IMR-90 (cell line): Measurements from ENCODE around the gene TMEM92. TPM values are rescaled to one million over a fixed set of nuclear protein-coding genes. Genes with fewer than 3 reads are reported as not detected.

ENCODE experiments used
- ATAC-seq: fragments of 200-7000 bp; cut with Tn5 transposase; 2 replicates; pipeline ENCODE4 v1.9.1; 2020; ENCODE audit warnings: low read depth, mild to moderate bottlenecking, moderate library complexity
- BruUV-seq: library from RNA; stranded (reverse); fragments of 400-500 nt; replicated peaks from 2 replicates; lab custom pipeline; 2021; lab: Mats Ljungman, UMichigan
- CTCF ChIA-PET: fragments of 300-600 bp; formaldehyde crosslinking; extraction: SDS; loops from one replicate; lab custom pipeline; 2021; ENCODE audit warnings: antibody characterized with exemption; lab: Yijun Ruan, JAX
- POLR2A ChIA-PET: fragments of 300-600 bp; sonication (Branson Sonifier 250); formaldehyde crosslinking; loops from one replicate; lab custom pipeline; 2022; ENCODE audit warnings: antibody characterized with exemption; ENCODE audit not compliant: unreplicated experiment; lab: Charles Lee
- DNase-seq: peaks from one replicate; pipeline ENCODE4 v3.0.0; 2013
- H2AFZ ChIP-seq: replicated peaks from 2 replicates; pipeline ENCODE3; 2013; ENCODE audit warnings: low read length, mild to moderate bottlenecking; ENCODE audit not compliant: poor library complexity
- H2AK5ac ChIP-seq: 2 replicates; pipeline ENCODE4 v1.6.1; 2013; ENCODE audit warnings: low read depth, low read length, inconsistent platforms
- H2AK9ac ChIP-seq: replicated peaks from 2 replicates; pipeline ENCODE3; 2013; ENCODE audit warnings: mild to moderate bottlenecking, low read depth, low read length, moderate library complexity; ENCODE audit not compliant: poor library complexity
- H2BK120ac ChIP-seq: 2 replicates; pipeline ENCODE4 v1.6.1; 2013; ENCODE audit warnings: low read depth, low read length, inconsistent platforms
- H2BK15ac ChIP-seq: 3 replicates; pipeline ENCODE4 v1.6.1; 2013; ENCODE audit warnings: low read depth, low read length, inconsistent platforms
- H2BK20ac ChIP-seq: 2 replicates; pipeline ENCODE4 v1.6.1; 2013; ENCODE audit warnings: low read depth, mild to moderate bottlenecking, inconsistent platforms, low read length, moderate library complexity
- H2BK5ac ChIP-seq: 2 replicates; pipeline ENCODE4 v1.6.1; 2013; ENCODE audit warnings: mild to moderate bottlenecking, low read depth, low read length, inconsistent platforms; ENCODE audit not compliant: poor library complexity, severe bottlenecking
- H3K14ac ChIP-seq: replicated peaks from 2 replicates; pipeline ENCODE4 v1.6.1; 2013; ENCODE audit warnings: low read depth, low read length, inconsistent platforms
- H3K18ac ChIP-seq: 2 replicates; pipeline ENCODE4 v1.6.1; 2013; ENCODE audit warnings: low read depth, low read length, control low read depth
- H3K23ac ChIP-seq: 2 replicates; pipeline ENCODE4 v1.6.1; 2013; ENCODE audit warnings: low read depth, low read length, inconsistent platforms
- H3K27ac ChIP-seq: 2 replicates; pipeline ENCODE4 v1.5.1; 2013; ENCODE audit warnings: mild to moderate bottlenecking, control low read depth, low read length; ENCODE audit not compliant: insufficient read depth
- H3K27me3 ChIP-seq: 2 replicates; pipeline ENCODE4 v1.6.1; 2013; ENCODE audit warnings: low read length; ENCODE audit not compliant: control insufficient read depth, insufficient read depth
- H3K36me3 ChIP-seq: 2 replicates; pipeline ENCODE4 v1.6.1; 2013; ENCODE audit warnings: low read length, mixed read lengths; ENCODE audit not compliant: control insufficient read depth, insufficient read depth
- H3K4ac ChIP-seq: 2 replicates; pipeline ENCODE4 v1.6.1; 2013; ENCODE audit warnings: low read depth, low read length, inconsistent platforms
- H3K4me1 ChIP-seq: 2 replicates; pipeline ENCODE4 v1.6.1; 2013; ENCODE audit warnings: low read length, mixed read lengths; ENCODE audit not compliant: control insufficient read depth, insufficient read depth
- H3K4me2 ChIP-seq: 2 replicates; pipeline ENCODE4 v1.6.1; 2013; ENCODE audit warnings: low read depth, mild to moderate bottlenecking, control low read depth, low read length, moderate library complexity
- H3K4me3 ChIP-seq: 2 replicates; pipeline ENCODE4 v1.5.1; 2013; ENCODE audit warnings: low read depth, mild to moderate bottlenecking, control low read depth, low read length, moderate library complexity; ENCODE audit not compliant: insufficient read depth
- H3K56ac ChIP-seq: 2 replicates; pipeline ENCODE4 v1.6.1; 2013; ENCODE audit warnings: low read length, inconsistent platforms; ENCODE audit not compliant: insufficient read depth; ENCODE audit errors: extremely low read depth
- H3K79me1 ChIP-seq, 2 experiments: 2 replicates each; pipeline ENCODE4 v1.6.1; 2013; ENCODE audit warnings: low read length in 2 of 2, inconsistent platforms in 1 of 2, low read depth in 1 of 2
- H3K9ac ChIP-seq: 2 replicates; pipeline ENCODE4 v1.6.1; 2013; ENCODE audit warnings: low read depth, low read length, control low read depth
- H3K9me1 ChIP-seq: 2 replicates; pipeline ENCODE4 v1.6.1; 2013; ENCODE audit warnings: low read length, inconsistent platforms; ENCODE audit not compliant: insufficient read depth
- H3K9me3 ChIP-seq: 2 replicates; pipeline ENCODE4 v1.6.1; 2013; ENCODE audit warnings: low read length; ENCODE audit not compliant: control insufficient read depth, insufficient read depth
- H4K20me1 ChIP-seq: 2 replicates; pipeline ENCODE4 v1.6.1; 2013; ENCODE audit warnings: low read length, inconsistent platforms; ENCODE audit not compliant: insufficient read depth
- H4K5ac ChIP-seq: 2 replicates; pipeline ENCODE4 v1.6.1; 2013; ENCODE audit warnings: mild to moderate bottlenecking, low read depth, low read length, control low read depth
- H4K8ac ChIP-seq, 2 experiments: 2 replicates each; pipeline ENCODE4 v1.6.1; 2013; ENCODE audit warnings: low read depth in 2 of 2, low read length in 2 of 2, control low read depth in 1 of 2, inconsistent platforms in 1 of 2
- H4K91ac ChIP-seq: 2 replicates; pipeline ENCODE4 v1.6.1; 2013; ENCODE audit warnings: low read depth, low read length, inconsistent platforms; ENCODE audit not compliant: insufficient read depth
- BHLHE40 ChIP-seq: fragments of 150-350 bp; IDR thresholded peaks from 2 replicates; pipeline ENCODE4 v1.6.1; 2016; ENCODE audit warnings: mild to moderate bottlenecking, low read depth, low read length
- CEBPB ChIP-seq: IDR thresholded peaks from 2 replicates; pipeline ENCODE4 v1.6.1; 2012; ENCODE audit warnings: low read depth, low read length, improper control_type of control experiment
- CHD1 ChIP-seq: IDR thresholded peaks from 2 replicates; pipeline ENCODE4 v1.6.1; 2012; ENCODE audit warnings: low read depth, low read length, improper control_type of control experiment
- FOS ChIP-seq: fragments of 150-350 bp; IDR thresholded peaks from 2 replicates; pipeline ENCODE4 v1.6.1; 2016; ENCODE audit warnings: low read depth, low read length
- MAFK ChIP-seq: IDR thresholded peaks from 2 replicates; pipeline ENCODE4 v1.6.1; 2012; ENCODE audit warnings: low read depth, low read length, improper control_type of control experiment
- MAZ ChIP-seq: IDR thresholded peaks from 2 replicates; pipeline ENCODE4 v1.6.1; 2012; ENCODE audit warnings: low read depth, mild to moderate bottlenecking, low read length, improper control_type of control experiment, moderate library complexity, borderline replicate concordance
- MXI1 ChIP-seq: IDR thresholded peaks from 2 replicates; pipeline ENCODE4 v1.6.1; 2012; ENCODE audit warnings: low read depth, mild to moderate bottlenecking, low read length, moderate library complexity, borderline replicate concordance
- NFE2L2 ChIP-seq: fragments of 150-350 bp; IDR thresholded peaks from 2 replicates; pipeline ENCODE4 v1.6.1; 2016; ENCODE audit warnings: low read depth, mild to moderate bottlenecking, low read length
- POLR2A ChIP-seq: IDR thresholded peaks from 2 replicates; pipeline ENCODE4 v1.6.1; 2012; ENCODE audit warnings: mild to moderate bottlenecking, low read depth, low read length
- RAD21 ChIP-seq: IDR thresholded peaks from 2 replicates; pipeline ENCODE4 v1.6.1; 2012; ENCODE audit warnings: low read length, improper control_type of control experiment
- RCOR1 ChIP-seq: IDR thresholded peaks from 2 replicates; pipeline ENCODE4 v1.6.1; 2012; ENCODE audit warnings: mild to moderate bottlenecking, low read length, improper control_type of control experiment; ENCODE audit not compliant: insufficient replicate concordance
- RFX5 ChIP-seq: IDR thresholded peaks from 2 replicates; pipeline ENCODE4 v1.8.0; 2012; ENCODE audit warnings: low read depth, mild to moderate bottlenecking, low read length, moderate library complexity
- SMC3 ChIP-seq: fragments of 150-350 bp; IDR thresholded peaks from 2 replicates; pipeline ENCODE4 v1.6.1; 2016; ENCODE audit warnings: low read depth, mild to moderate bottlenecking, antibody characterized with exemption, low read length, moderate library complexity
- WGBS, 2 experiments: methylation state at CpG; one replicate each; pipeline versions ENCODE4 v1.1.5 to v1.1.7; 2013; ENCODE audit warnings: missing lambda C conversion rate in 2 of 2; ENCODE audit not compliant: insufficient read length in 1 of 2; ENCODE audit errors: extremely low coverage in 2 of 2; 5-methylcytosine and 5-hydroxymethylcytosine counted together
- dilution Hi-C: fragments of 300-500 bp; cut with HindIII; formaldehyde crosslinking; loops from one replicate; pipeline ENCODE4 v1.14.3; 2018; ENCODE audit warnings: low sequenced_read_pairs; ENCODE audit not compliant: unreplicated experiment
- in situ Hi-C: fragments of 300-500 bp; cut with MboI; formaldehyde crosslinking; loops from 3 replicates; pipeline ENCODE4 v1.14.3; 2019; ENCODE audit warnings: low sequenced_read_pairs, inconsistent platforms, mixed read lengths
- intact Hi-C: fragments of 100-400 bp; cut with micrococcal nuclease; formaldehyde crosslinking; loops from 2 replicates; pipeline ENCODE4 v1.10.0; 2022
- polyA plus RNA-seq, 3 experiments: library from polyadenylated mRNA; depleted of rRNA; stranded (reverse); fragments of >200 nt; gene quantifications; 2 replicates each; pipeline ENCODE4 v1.2.3, GENCODE V29; 2012; ENCODE audit warnings: low replicate concordance in 1 of 3
- total RNA-seq: library from RNA; depleted of rRNA; stranded (reverse); fragments of >200 nt; gene quantifications from 2 replicates; pipeline ENCODE4 v1.2.3, GENCODE V29; 2012
- TF ChIP-seq, protein P1 (sequence below): conservative IDR thresholded peaks from 2 replicates; pipeline ENCODE4 v1.5.1; 2012; ENCODE audit warnings: mild to moderate bottlenecking, low read depth, low read length, improper control_type of control experiment
- TF ChIP-seq, protein P2 (sequence below): fragments of 150-350 bp; IDR thresholded peaks from 2 replicates; pipeline ENCODE4 v1.6.1; 2016; ENCODE audit warnings: low read depth, mild to moderate bottlenecking, low read length, moderate library complexity, borderline replicate concordance
- TF ChIP-seq, protein P3 (sequence below): fragments of 150-350 bp; IDR thresholded peaks from 2 replicates; pipeline ENCODE4 v1.6.1; 2017; ENCODE audit warnings: mild to moderate bottlenecking, antibody characterized with exemption, low read length, low read depth

Gene TMEM92
- total and polyA plus RNA-seq, 2 of the 4 experiments (the other 2 are of a cell fraction) = 0.18 to 1.7 TPM

DNA sequence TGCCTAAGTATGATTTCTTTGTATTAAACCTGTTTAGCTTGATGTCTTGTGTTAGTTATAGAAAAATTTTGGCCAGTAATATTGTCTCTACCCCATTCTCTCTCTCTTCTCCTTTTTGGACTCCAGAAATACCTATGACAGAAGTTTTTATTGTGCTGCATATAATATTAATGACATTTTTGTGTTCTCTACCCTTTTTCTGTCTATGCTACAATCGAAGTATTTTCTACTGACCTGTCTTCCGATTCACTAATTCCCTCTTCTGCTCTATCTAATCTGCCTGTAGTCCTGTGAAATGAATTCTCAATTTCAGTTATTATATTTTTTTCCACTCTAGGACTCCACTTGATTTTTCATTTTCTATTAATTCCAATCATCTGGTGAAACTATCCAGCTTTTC lies 26.0 kb upstream of the TMEM92 start:
- Histone ChIP-seq H3K4ac (no peak overlapping the region), H3K18ac (no peak overlapping the region), H3K23ac (no peak overlapping the region), H2AK9ac (no peak overlapping the region), H3K79me1 (no peaks in the 10 kb centered on the region), H3K36me3 (no peaks in the 10 kb centered on the region), H3K4me3 (no peak overlapping the region), H3K27me3 (no peaks in the 10 kb centered on the region), H3K4me1 (no peaks in the 10 kb centered on the region), H4K5ac (no peak overlapping the region), H2BK15ac (no peak overlapping the region), H2BK120ac (no peak overlapping the region), H3K4me2 (no peak overlapping the region), H3K9me3 (peaks cover 10% of the 10 kb centered on the region), H4K20me1 (no peaks in the 10 kb centered on the region), H4K8ac (no peak overlapping the region), H3K9ac (no peak overlapping the region), H3K27ac (no peak overlapping the region), H2AFZ (no peak overlapping the region), H2BK5ac (no peak overlapping the region), H4K91ac (no peak overlapping the region), H3K14ac (no peak overlapping the region), H2AK5ac (no peak overlapping the region), H3K56ac (no peak overlapping the region), H2BK20ac (no peak overlapping the region), H3K9me1 (no peaks in the 10 kb centered on the region)
- ATAC-seq (no peak), DNase-seq (no peak)
- in situ Hi-C loops = no loop called here
- ChIA-PET POLR2A (no interaction called here), CTCF (no interaction called here)
- intact Hi-C loops = no loop called here
- dilution Hi-C loops = no loop called here
- no TSS peak for BruUV-seq
- WGBS, 2 experiments = no CpG with 5 or more reads among the region's 2 CpGs
- TF ChIP-seq, protein P1, sequence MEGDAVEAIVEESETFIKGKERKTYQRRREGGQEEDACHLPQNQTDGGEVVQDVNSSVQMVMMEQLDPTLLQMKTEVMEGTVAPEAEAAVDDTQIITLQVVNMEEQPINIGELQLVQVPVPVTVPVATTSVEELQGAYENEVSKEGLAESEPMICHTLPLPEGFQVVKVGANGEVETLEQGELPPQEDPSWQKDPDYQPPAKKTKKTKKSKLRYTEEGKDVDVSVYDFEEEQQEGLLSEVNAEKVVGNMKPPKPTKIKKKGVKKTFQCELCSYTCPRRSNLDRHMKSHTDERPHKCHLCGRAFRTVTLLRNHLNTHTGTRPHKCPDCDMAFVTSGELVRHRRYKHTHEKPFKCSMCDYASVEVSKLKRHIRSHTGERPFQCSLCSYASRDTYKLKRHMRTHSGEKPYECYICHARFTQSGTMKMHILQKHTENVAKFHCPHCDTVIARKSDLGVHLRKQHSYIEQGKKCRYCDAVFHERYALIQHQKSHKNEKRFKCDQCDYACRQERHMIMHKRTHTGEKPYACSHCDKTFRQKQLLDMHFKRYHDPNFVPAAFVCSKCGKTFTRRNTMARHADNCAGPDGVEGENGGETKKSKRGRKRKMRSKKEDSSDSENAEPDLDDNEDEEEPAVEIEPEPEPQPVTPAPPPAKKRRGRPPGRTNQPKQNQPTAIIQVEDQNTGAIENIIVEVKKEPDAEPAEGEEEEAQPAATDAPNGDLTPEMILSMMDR = no peak
- TF ChIP-seq SMC3 (no peak), RFX5 (no peak), MAZ (no peak), CHD1 (no peak), MXI1 (no peak), RCOR1 (no peak), BHLHE40 (no peak), NFE2L2 (no peak), FOS (no peak), CEBPB (no peak), MAFK (no peak), RAD21 (no peak), POLR2A (no peak)
- TF ChIP-seq, protein P2, sequence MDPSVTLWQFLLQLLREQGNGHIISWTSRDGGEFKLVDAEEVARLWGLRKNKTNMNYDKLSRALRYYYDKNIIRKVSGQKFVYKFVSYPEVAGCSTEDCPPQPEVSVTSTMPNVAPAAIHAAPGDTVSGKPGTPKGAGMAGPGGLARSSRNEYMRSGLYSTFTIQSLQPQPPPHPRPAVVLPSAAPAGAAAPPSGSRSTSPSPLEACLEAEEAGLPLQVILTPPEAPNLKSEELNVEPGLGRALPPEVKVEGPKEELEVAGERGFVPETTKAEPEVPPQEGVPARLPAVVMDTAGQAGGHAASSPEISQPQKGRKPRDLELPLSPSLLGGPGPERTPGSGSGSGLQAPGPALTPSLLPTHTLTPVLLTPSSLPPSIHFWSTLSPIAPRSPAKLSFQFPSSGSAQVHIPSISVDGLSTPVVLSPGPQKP = no peak
- TF ChIP-seq, protein P3, sequence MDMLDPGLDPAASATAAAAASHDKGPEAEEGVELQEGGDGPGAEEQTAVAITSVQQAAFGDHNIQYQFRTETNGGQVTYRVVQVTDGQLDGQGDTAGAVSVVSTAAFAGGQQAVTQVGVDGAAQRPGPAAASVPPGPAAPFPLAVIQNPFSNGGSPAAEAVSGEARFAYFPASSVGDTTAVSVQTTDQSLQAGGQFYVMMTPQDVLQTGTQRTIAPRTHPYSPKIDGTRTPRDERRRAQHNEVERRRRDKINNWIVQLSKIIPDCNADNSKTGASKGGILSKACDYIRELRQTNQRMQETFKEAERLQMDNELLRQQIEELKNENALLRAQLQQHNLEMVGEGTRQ = no peak
